H9 (cell line): ENCODE data around the gene PLA2G15. TPM values are rescaled to one million over a fixed set of nuclear protein-coding genes. Genes with fewer than 3 reads are reported as not detected.

ENCODE experiments used
- DNase-seq: peaks from one replicate; pipeline ENCODE4 v3.0.0-alpha.2; 2017
- H2AFZ ChIP-seq: one replicate; pipeline ENCODE4 v1.6.1; 2013; ENCODE audit warnings: mild to moderate bottlenecking, low read length, control low read depth, moderate library complexity
- H2AK5ac ChIP-seq: 2 replicates; pipeline ENCODE4 v1.6.1; 2013; ENCODE audit warnings: low read length, control low read depth, mixed read lengths; ENCODE audit not compliant: insufficient read length
- H2BK120ac ChIP-seq: one replicate; pipeline ENCODE4 v1.6.1; 2013; ENCODE audit warnings: low read depth, mild to moderate bottlenecking, low read length, control low read depth, inconsistent platforms; ENCODE audit not compliant: poor library complexity, severe bottlenecking
- H2BK12ac ChIP-seq: 2 replicates; pipeline ENCODE4 v1.6.1; 2013; ENCODE audit warnings: low read length, control low read depth, mixed read lengths, low read depth; ENCODE audit not compliant: insufficient read length
- H2BK15ac ChIP-seq: 2 replicates; pipeline ENCODE4 v1.6.1; 2013; ENCODE audit warnings: low read depth, low read length, control low read depth
- H2BK20ac ChIP-seq: one replicate; pipeline ENCODE4 v1.6.1; 2013; ENCODE audit warnings: low read depth, mild to moderate bottlenecking, low read length, control low read depth, inconsistent platforms; ENCODE audit not compliant: poor library complexity, severe bottlenecking
- H2BK5ac ChIP-seq: 2 replicates; pipeline ENCODE4 v1.6.1; 2013; ENCODE audit warnings: low read length, control low read depth, mixed read lengths; ENCODE audit not compliant: insufficient read length
- H3K14ac ChIP-seq: 2 replicates; pipeline ENCODE4 v1.6.1; 2013; ENCODE audit warnings: low read length, control low read depth; ENCODE audit not compliant: insufficient read depth
- H3K18ac ChIP-seq: 2 replicates; pipeline ENCODE4 v1.6.1; 2013; ENCODE audit warnings: low read depth, mild to moderate bottlenecking, mixed read lengths, low read length, control low read depth; ENCODE audit not compliant: insufficient read length
- H3K23ac ChIP-seq: 2 replicates; pipeline ENCODE4 v1.6.1; 2013; ENCODE audit warnings: low read length, control low read depth, mixed read lengths, low read depth; ENCODE audit not compliant: insufficient read length
- H3K23me2 ChIP-seq: 2 replicates; pipeline ENCODE4 v1.6.1; 2013; ENCODE audit warnings: low read depth, mild to moderate bottlenecking, mixed read lengths, low read length, control low read depth; ENCODE audit not compliant: insufficient read length, poor library complexity, severe bottlenecking
- H3K27ac ChIP-seq: 2 replicates; pipeline ENCODE4 v1.5.1; 2013; ENCODE audit warnings: low read length, control low read depth, mixed read lengths, low read depth; ENCODE audit not compliant: insufficient read length
- H3K27me3 ChIP-seq: 2 replicates; pipeline ENCODE4 v1.6.1; 2013; ENCODE audit warnings: low read length, control low read depth, inconsistent platforms; ENCODE audit not compliant: insufficient read depth
- H3K4ac ChIP-seq: 2 replicates; pipeline ENCODE4 v1.6.1; 2013; ENCODE audit warnings: low read depth, mild to moderate bottlenecking, control low read depth, inconsistent platforms, low read length, moderate library complexity
- H3K4me1 ChIP-seq: 2 replicates; pipeline ENCODE4 v1.6.1; 2013; ENCODE audit warnings: low read length, control low read depth, inconsistent platforms; ENCODE audit not compliant: insufficient read depth
- H3K4me2 ChIP-seq: 2 replicates; pipeline ENCODE4 v1.6.1; 2013; ENCODE audit warnings: low read length, control low read depth, mixed read lengths; ENCODE audit not compliant: insufficient read length, insufficient read depth
- H3K56ac ChIP-seq: 2 replicates; pipeline ENCODE4 v1.6.1; 2013; ENCODE audit warnings: low read depth, mild to moderate bottlenecking, mixed read lengths, low read length, control low read depth; ENCODE audit not compliant: insufficient read length
- H3K79me1 ChIP-seq: 2 replicates; pipeline ENCODE4 v1.6.1; 2013; ENCODE audit warnings: low read depth, mild to moderate bottlenecking, moderate library complexity, low read length, control low read depth, inconsistent platforms; ENCODE audit not compliant: insufficient read depth, poor library complexity, severe bottlenecking
- H3K79me2 ChIP-seq: 2 replicates; pipeline ENCODE4 v1.6.1; 2013; ENCODE audit warnings: low read length, control low read depth, inconsistent platforms; ENCODE audit not compliant: insufficient read depth
- H3K9ac ChIP-seq: 2 replicates; pipeline ENCODE4 v1.6.1; 2013; ENCODE audit warnings: low read length, control low read depth, mixed read lengths; ENCODE audit not compliant: insufficient read length; ENCODE audit errors: extremely low read depth
- H3K9me3 ChIP-seq: one replicate; pipeline ENCODE4 v1.6.1; 2013; ENCODE audit warnings: low read depth, low read length, inconsistent platforms; ENCODE audit not compliant: control insufficient read depth
- H3T11ph ChIP-seq: one replicate; pipeline ENCODE4 v1.6.1; 2013; ENCODE audit warnings: mild to moderate bottlenecking, low read length, control low read depth, inconsistent platforms
- H4K20me1 ChIP-seq: one replicate; pipeline ENCODE4 v1.6.1; 2013; ENCODE audit not compliant: control insufficient read depth, insufficient read length, insufficient read depth
- H4K5ac ChIP-seq: 2 replicates; pipeline ENCODE4 v1.6.1; 2013; ENCODE audit warnings: low read depth, mild to moderate bottlenecking, mixed read lengths, low read length, control low read depth; ENCODE audit not compliant: insufficient read length
- H4K8ac ChIP-seq: replicated peaks from 2 replicates; pipeline ENCODE4 v1.6.1; 2013; ENCODE audit warnings: low read length, control low read depth, mixed read lengths, low read depth; ENCODE audit not compliant: insufficient read length
- H4K91ac ChIP-seq: 2 replicates; pipeline ENCODE4 v1.6.1; 2013; ENCODE audit warnings: low read depth, mild to moderate bottlenecking, moderate library complexity, mixed read lengths, low read length, control low read depth; ENCODE audit not compliant: insufficient read length
- H3K27ac Mint-ChIP-seq, 3 experiments: 2 replicates in 2 of 3; 3 replicates in 1 of 3; pipeline ENCODE4 v1.8.0; 2020 to 2021; ENCODE audit warnings: mixed read lengths in 3 of 3, mild to moderate bottlenecking in 1 of 3, moderate library complexity in 1 of 3
- H3K27me3 Mint-ChIP-seq: 2 replicates; pipeline ENCODE4 v1.8.0; 2021; ENCODE audit warnings: low read depth, mild to moderate bottlenecking, moderate library complexity, mixed read lengths
- H3K36me3 Mint-ChIP-seq, 3 experiments: 2 replicates in 2 of 3; 3 replicates in 1 of 3; pipeline ENCODE4 v1.8.0; 2020 to 2021; ENCODE audit warnings: low read depth in 3 of 3, mixed read lengths in 3 of 3; ENCODE audit not compliant: insufficient read depth in 1 of 3
- H3K4me1 Mint-ChIP-seq, 2 experiments: 2 replicates each; pipeline ENCODE4 v1.8.0; 2020; ENCODE audit warnings: mixed read lengths in 2 of 2
- H3K4me3 Mint-ChIP-seq, 2 experiments: 2 replicates in 1 of 2; 3 replicates in 1 of 2; pipeline ENCODE4 v1.8.0; 2020 to 2021; ENCODE audit warnings: mild to moderate bottlenecking in 2 of 2, mixed read lengths in 2 of 2, moderate library complexity in 1 of 2
- H3K9me3 Mint-ChIP-seq, 2 experiments: 2 replicates in 1 of 2; 3 replicates in 1 of 2; pipeline ENCODE4 v1.8.0; 2020; ENCODE audit warnings: mild to moderate bottlenecking in 2 of 2, mixed read lengths in 2 of 2, moderate library complexity in 1 of 2
- CTCF ChIP-seq: fragments of 200-600 bp; sonication (generic); conservative IDR thresholded peaks from 3 replicates; pipeline ENCODE4 v1.8.0; 2021; ENCODE audit warnings: antibody characterized with exemption, mild to moderate bottlenecking
- WGBS: extraction: QIAGEN DNeasy Blood & Tissue Kit; methylation state at CpG from one replicate; pipeline ENCODE4 v1.1.7; 2013; ENCODE audit warnings: missing lambda C conversion rate, low lambda C conversion rate, mixed read lengths; ENCODE audit not compliant: insufficient read length; ENCODE audit errors: extremely low coverage; 5-methylcytosine and 5-hydroxymethylcytosine counted together
- total RNA-seq: library from RNA; stranded (reverse); gene quantifications from 2 replicates; pipeline ENCODE4 v1.2.1, GENCODE V29; 2021

PLA2G15 gene
- total RNA-seq, 1 experiment from 2014 or later, result 11.0 TPM

- Histone ChIP-seq H2AFZ (no peak overlapping the region), H3K23ac (no peak overlapping the region), H3K9me3 (no peaks in the 10 kb centered on the region), H4K5ac (no peak overlapping the region), H3K23me2 (no peaks in the 10 kb centered on the region), H2BK15ac (no peak overlapping the region), H3K18ac (no peak overlapping the region), H3K4ac (no peak overlapping the region), H3K4me1 (no peaks in the 10 kb centered on the region), H4K8ac (no peak overlapping the region), H3K4me2 (no peak overlapping the region), H4K20me1 (no peaks in the 10 kb centered on the region), H3K27me3 (no peaks in the 10 kb centered on the region), H3T11ph (no peak overlapping the region), H4K91ac (no peak overlapping the region), H3K79me1 (no peaks in the 10 kb centered on the region), H2BK120ac (no peak overlapping the region), H2AK5ac (no peak overlapping the region), H3K56ac (no peak overlapping the region), H2BK20ac (no peak overlapping the region), H2BK5ac (no peak overlapping the region), H3K27ac (no peak overlapping the region), H2BK12ac (no peak overlapping the region), H3K14ac (no peak overlapping the region), H3K79me2 (no peaks in the 10 kb centered on the region), H3K9ac (no peak overlapping the region)
- peak overlapping the region in 1 of 3 experiments; percentile 53; a peak in 1 of 7 replicates for H3K27ac Mint-ChIP-seq
- peaks cover 0 to 5% of the 10 kb centered on the region in 2 experiments; a peak in 2 of 4 replicates for H3K4me1 Mint-ChIP-seq
- no peaks in the 10 kb centered on the region for H3K9me3 Mint-ChIP-seq
- TF ChIP-seq CTCF, result no peak
- WGBS, result no CpG with 5 or more reads among the region's 3 CpGs
- no peak overlapping the region for H3K4me3 Mint-ChIP-seq
- no peak for DNase-seq
- peaks cover 16 to 30% (median 19%) of the 10 kb centered on the region in 3 experiments; a peak in 5 of 7 replicates for H3K36me3 Mint-ChIP-seq
- H3K27me3 Mint-ChIP-seq, result no peaks in the 10 kb centered on the region
Observed at GRCh38 chr16:68276223-68276622, 31.1 kb downstream of the PLA2G15 start.
